Heart left ventricle (tissue), 16 donors: ENCODE measurements around the gene ANLN. TPM values are rescaled to one million over a fixed set of nuclear protein-coding genes. Genes with fewer than 3 reads are reported as not detected.
A peak's percentile ranks its signal among the peaks of the same experiment; 100 is the strongest.

Source experiments
- ATAC-seq, 4 donors: fragments of 200-7000 bp; cut with Tn5 transposase; one replicate each; pipeline ENCODE4 v1.9.1; 2020 to 2022; ENCODE audit warnings: moderate library complexity in 4 of 4, mild to moderate bottlenecking in 3 of 4, moderate number of reproducible peaks in 1 of 4
- DNase-seq, 5 donors: peaks; one replicate each; pipeline ENCODE4 v3.0.0-alpha.2; 2020
- H3K27ac ChIP-seq, 12 donors: fragments of 200-600 bp; sonication (generic) in 4 of 12; one replicate each; pipeline versions ENCODE4 v1.5.0 to v1.8.0; 2016 to 2022; ENCODE audit warnings: mild to moderate bottlenecking in 2 of 12
- H3K27me3 ChIP-seq, 9 donors: fragments of 200-600 bp; sonication (generic) in 2 of 9; one replicate each; pipeline versions ENCODE4 v1.5.1 to v1.8.0; 2016 to 2022; ENCODE audit warnings: mild to moderate bottlenecking in 3 of 9
- H3K36me3 ChIP-seq, 9 donors: fragments of 200-600 bp; sonication (generic) in 2 of 9; one replicate each; pipeline versions ENCODE4 v1.5.0 to v1.8.0; 2018 to 2022; ENCODE audit warnings: mild to moderate bottlenecking in 2 of 9
- H3K4me1 ChIP-seq, 12 donors: fragments of 200-600 bp; sonication (generic) in 4 of 12; one replicate each; pipeline versions ENCODE4 v1.5.0 to v1.8.0; 2016 to 2022; ENCODE audit warnings: mild to moderate bottlenecking in 3 of 12
- H3K4me3 ChIP-seq, 12 donors: fragments of 200-600 bp; sonication (generic) in 4 of 12; one replicate each; pipeline versions ENCODE4 v1.5.0 to v1.8.0; 2017 to 2022; ENCODE audit warnings: mild to moderate bottlenecking in 9 of 12, moderate library complexity in 4 of 12
- H3K9me3 ChIP-seq, 12 donors: fragments of 200-600 bp; sonication (generic) in 4 of 12; one replicate each; pipeline versions ENCODE4 v1.5.0 to v1.8.0; 2016 to 2022; ENCODE audit warnings: mild to moderate bottlenecking in 1 of 12
- CTCF ChIP-seq, 12 donors: fragments of 200-600 bp; sonication (generic) in 4 of 12; IDR thresholded peaks; one replicate each; pipeline versions ENCODE4 v1.5.0 to v1.8.0; 2018 to 2022; ENCODE audit warnings: antibody characterized with exemption in 12 of 12, mild to moderate bottlenecking in 5 of 12
- POLR2A ChIP-seq, 2 donors: fragments of 450-650 bp; IDR thresholded peaks; one replicate each; pipeline ENCODE4 v1.6.1; 2017; ENCODE audit warnings: antibody characterized with exemption in 2 of 2, mild to moderate bottlenecking in 2 of 2, moderate library complexity in 2 of 2
- WGBS, 4 donors: extraction: QIAGEN DNeasy Blood & Tissue Kit in 2 of 4; methylation state at CpG; one replicate each; pipeline versions ENCODE4 v1.1.5 to v1.1.7; 2013 to 2018; 5-methylcytosine and 5-hydroxymethylcytosine counted together
- intact Hi-C, 10 donors: fragments of 100-400 bp; cut with DNase I; formaldehyde crosslinking; loops; one replicate each; pipeline versions ENCODE4 v1.11.1 to v1.14.2; 2022
- long read RNA-seq, 3 donors: library from polyadenylated mRNA; unstranded; transcript quantifications; one replicate each; pipeline ENCODE4 v2.0.0, GENCODE V29; 2020 to 2021
- polyA plus RNA-seq, 2 donors: library from polyadenylated mRNA; stranded (reverse); fragments of 200-250 nt; gene quantifications; one replicate each; pipeline ENCODE4 v1.2.3, GENCODE V29; 2013
- total RNA-seq, 9 donors: library from RNA; depleted of rRNA in 2 of 9; stranded (reverse); fragments of >200 nt in 2 of 9; fragmentation: NEBNext Ultra II Directional in 3 of 9; extraction: Animal tissue kit (Norgen Biotek cat#: 25700) in 3 of 9; gene quantifications; one replicate each; pipeline versions ENCODE4 v1.1.0 to v1.2.4, GENCODE V29; 2016 to 2023
- donor health status: ischemic (EF 13 %, LVEDD 7.1; RV severe dilation, severe dysfunction).
- donor health status: healthy with polysubstance abuse.
- donor health status: DM: no; HTN: yes; CAD: no.
- donor health status: DM: no; HTN: no; CAD: no.
- donor health status: ischemic (EF 25% LVEDD 6.9; RV normal size, moderate dysfunction).
- donor health status: ischemic (EF 25% LVEDD 5.7; RV mildly dilated, moderate dysfunction).
- donor health status: healthy.
- donor health status: DM: yes; HTN: yes; CAD: no.
- donor health status: ischemic (EF 35%, LVEDD 5.7; RV mildly dilated, moderate dysfunction).
- donor health status: nonischemic (EF 11% LVEDD 7.7; RV severe dilation, severe dysfunction).
- donor health status: DM: yes; HTN: yes; CAD: no.
- donor health status: PGD.
- donor health status: ischemic (EF 29% LVEDD 5.4; RV normal size, mild dysfunction).
- donor health status: nonischemic (EF 23%, LVEDD 6.1; RV moderate dilation, normal function).

Gene ANLN
- total RNA-seq (10 to 100 TPM in 1 of 9 donors, 1 to 10 TPM in 6, under 1 TPM in 2; 0.83 to 30.7 (median 1.5) TPM), polyA plus RNA-seq (under 1 TPM; 0.08 to 0.62 TPM)
- long read RNA-seq, donor 1, result 0 reads
- long read RNA-seq, donor 2, result 0 reads
- long read RNA-seq, donor 3, result 0 reads

GRCh38 chr7:36389371-36390198, at the start of gene ANLN:
TSS of gene ANLN (plus strand) at chr7:36389862. CDS start at chr7:36390027, 165 bp downstream.
- DNase-seq (peak; percentile 91 to 96 (median 93)), ATAC-seq (peak; percentile 95 to 99 (median 99))
- Histone ChIP-seq H3K36me3 (no peaks in the 10 kb centered on the region), H3K4me1 (peaks cover 0 to 30% (median 14%) of the 10 kb centered on the region in 12 donors), H3K4me3 (peak within 1 kb of the TSS; percentile 38 to 81 (median 67)), H3K9me3 (no peaks in the 10 kb centered on the region), H3K27me3 (no peaks in the 10 kb centered on the region), H3K27ac (peak within 1 kb of the TSS in 11 of 12 donors; percentile 15 to 81 (median 57))
- intact Hi-C loops, result loop anchor here in 1 of 10 donors (2.0 kb wide), 1 partner anchor 23 kb away; a partner anchor contains a TSS
- 3 to 6% (median 4%) methylated on average over 48 to 68 of the region's 68 CpGs for WGBS, 4 donors
- TF ChIP-seq CTCF (IDR thresholded peaks at IDR 0.05) (no peak), POLR2A (IDR thresholded peaks at IDR 0.05) (peak in 1 of 2 donors; percentile 44)

- Histone ChIP-seq H3K27ac (no peak overlapping the region), H3K4me1 (no peaks in the 10 kb centered on the region), H3K4me3 (no peak overlapping the region), H3K36me3 (no peaks in the 10 kb centered on the region), H3K9me3 (no peaks in the 10 kb centered on the region), H3K27me3 (no peaks in the 10 kb centered on the region)
- intact Hi-C loops, result no loop called here
- 91 to 93% (median 91%) methylated on average over 1 of the region's 1 CpG for WGBS, 4 donors
- TF ChIP-seq CTCF (IDR thresholded peaks at IDR 0.05) (no peak), POLR2A (IDR thresholded peaks at IDR 0.05) (no peak)
- ATAC-seq, result no peak
- no peak for DNase-seq
Measured at GRCh38 chr7:36343548-36343947, 46.1 kb upstream of the ANLN start.

GRCh38 chr7:36344622-36345021, 45.0 kb upstream of the ANLN start:
- WGBS, 4 donors, result 83 to 92% (median 88%) methylated on average over 2 of the region's 2 CpGs
- ATAC-seq (no peak), DNase-seq (no peak)
- no peaks in the 10 kb centered on the region for H3K36me3 ChIP-seq
- H3K27ac ChIP-seq, result no peak overlapping the region
- H3K9me3 ChIP-seq, result no peaks in the 10 kb centered on the region
- intact Hi-C loops, result no loop called here
- TF ChIP-seq POLR2A (IDR thresholded peaks at IDR 0.05) (no peak), CTCF (IDR thresholded peaks at IDR 0.05) (no peak)
- H3K27me3 ChIP-seq, result no peaks in the 10 kb centered on the region
- H3K4me3 ChIP-seq, result no peak overlapping the region
- H3K4me1 ChIP-seq, result no peaks in the 10 kb centered on the region

GRCh38 chr7:36346260-36346831, 43.3 kb upstream of the ANLN start:
- intact Hi-C loops, result no loop called here
- no peak overlapping the region for H3K27ac ChIP-seq
- no peak overlapping the region for H3K4me3 ChIP-seq
- 90 to 95% (median 94%) methylated on average over 6 of the region's 6 CpGs for WGBS, 4 donors
- H3K36me3 ChIP-seq, result no peaks in the 10 kb centered on the region
- no peaks in the 10 kb centered on the region for H3K27me3 ChIP-seq
- no peaks in the 10 kb centered on the region for H3K4me1 ChIP-seq
- DNase-seq (no peak), ATAC-seq (no peak)
- no peak for TF ChIP-seq POLR2A (IDR thresholded peaks at IDR 0.05)
- TF ChIP-seq CTCF (IDR thresholded peaks at IDR 0.05), result no peak
- H3K9me3 ChIP-seq, result no peaks in the 10 kb centered on the region
